ENCODE results near the gene ZNF865. TPM values are rescaled to one million over a fixed set of nuclear protein-coding genes. Genes with fewer than 3 reads are reported as not detected.

The ZNF865 gene
- total and polyA plus RNA-seq, 2 of the 4 experiments (the other 2 are of a cell fraction), result under 0.01 to 4.6 TPM

- no TSS peak for BruUV-seq (replicated peaks)
- peaks cover 19% of the 10 kb centered on the region for H3K36me3 ChIP-seq (ENCODE audit: control insufficient read depth, insufficient read depth, low read length)
- CTCF ChIA-PET, result interaction anchor here (1.1 kb wide), 1 partner anchor 15 kb away, joined by 6 read pairs; no protein-coding TSS in a partner anchor
- H3K9me3 ChIP-seq (ENCODE audit: control insufficient read depth, insufficient read depth, low read length), result no peaks in the 10 kb centered on the region
- H3K18ac ChIP-seq (ENCODE audit: low read depth, low read length), result peak within 1 kb of the TSS; percentile 89
- intact Hi-C loops (cut with micrococcal nuclease), result no loop called here
- peak within 1 kb of the TSS; percentile 94 for H2BK5ac ChIP-seq (ENCODE audit: low read depth, low read length, poor library complexity, severe bottlenecking)
- peak within 1 kb of the TSS; percentile 59; the same call in 1 of the 2 replicates for H2BK120ac ChIP-seq (ENCODE audit: low read depth, low read length)
- peak within 1 kb of the TSS; percentile 88 for H4K5ac ChIP-seq (ENCODE audit: low read depth, low read length)
- H3K27ac ChIP-seq (ENCODE audit: insufficient read depth, low read length), result peak within 1 kb of the TSS; percentile 97
- peak; percentile 64 for ATAC-seq (ENCODE audit: low read depth)
- peak within 1 kb of the TSS; percentile 92 to 100 for H4K8ac ChIP-seq (ENCODE audit: low read depth in 2 of 2, low read length in 2 of 2)
- POLR2A ChIA-PET (ENCODE audit: unreplicated experiment), result no interaction called here
- H3K27me3 ChIP-seq (ENCODE audit: control insufficient read depth, insufficient read depth, low read length), result no peaks in the 10 kb centered on the region
- WGBS, 2 experiments (ENCODE audit: extremely low coverage in 2 of 2, insufficient read length in 1 of 2), result 0% methylated on average over 36 of the region's 87 CpGs; no CpG with 5 or more reads in 1 of the 2 experiments
- no peak for TF ChIP-seq USF2 (IDR thresholded peaks at IDR 0.05; ENCODE audit: low read depth, low read length)
- no peak for TF ChIP-seq POLR2A (IDR thresholded peaks at IDR 0.05; ENCODE audit: low read depth, low read length)
- 0 out of 2 replicates have a peak, but pooled peaks have one; percentile 21 for TF ChIP-seq BHLHE40 (IDR thresholded peaks at IDR 0.05; ENCODE audit: low read depth, low read length)
- no peak for TF ChIP-seq ELK1 (IDR thresholded peaks at IDR 0.05; ENCODE audit: borderline replicate concordance, low read depth, low read length)
- no peak for TF ChIP-seq RFX5 (IDR thresholded peaks at IDR 0.05; ENCODE audit: low read depth, low read length)
- TF ChIP-seq MAZ (IDR thresholded peaks at IDR 0.05; ENCODE audit: borderline replicate concordance, low read depth, low read length), result peak; percentile 86
- no peak for TF ChIP-seq MXI1 (IDR thresholded peaks at IDR 0.05; ENCODE audit: borderline replicate concordance, low read depth, low read length)
- TF ChIP-seq RCOR1 (IDR thresholded peaks at IDR 0.05; ENCODE audit: insufficient replicate concordance, low read length), result peak; percentile 16
- no peak within 1 kb of the TSS; the same call in 1 of the 2 replicates for H2BK20ac ChIP-seq (ENCODE audit: low read depth, low read length)
- dilution Hi-C loops (cut with HindIII; ENCODE audit: low sequenced_read_pairs, unreplicated experiment), result no loop called here
- H2BK15ac ChIP-seq (ENCODE audit: low read depth, low read length), result peak within 1 kb of the TSS; percentile 59; the same call in 1 of the 3 replicates
- H3K56ac ChIP-seq (ENCODE audit: extremely low read depth, insufficient read depth, low read length), result peak within 1 kb of the TSS; percentile 90
- H3K79me1 ChIP-seq (ENCODE audit: low read depth in 1 of 2, low read length in 2 of 2), result peaks cover 20 to 49% of the 10 kb centered on the region in 2 experiments
- in situ Hi-C loops (cut with MboI; ENCODE audit: low sequenced_read_pairs), result loop anchor here (25.0 kb wide), 2 partner anchors 361 to 536 kb away; partner anchors contain the start of genes BRSK1, HSPBP1 and PPP1R12C
- no peaks in the 10 kb centered on the region for H3K9me1 ChIP-seq (ENCODE audit: insufficient read depth, low read length)
- H4K91ac ChIP-seq (ENCODE audit: insufficient read depth, low read depth, low read length), result peak within 1 kb of the TSS; percentile 85
- peak within 1 kb of the TSS; percentile 86 for H3K4me3 ChIP-seq (ENCODE audit: insufficient read depth, low read depth, low read length)
- peak within 1 kb of the TSS; percentile 100 for H2AK9ac ChIP-seq (replicated peaks; ENCODE audit: low read depth, low read length, poor library complexity)
- peak within 1 kb of the TSS; percentile 94 for H3K23ac ChIP-seq (ENCODE audit: low read depth, low read length)
- H2AFZ ChIP-seq (replicated peaks; ENCODE audit: low read length, poor library complexity), result peak within 1 kb of the TSS; percentile 95
- H3K4me2 ChIP-seq (ENCODE audit: low read depth, low read length), result peak within 1 kb of the TSS; percentile 99
- peak within 1 kb of the TSS; percentile 97 for H3K14ac ChIP-seq (replicated peaks; ENCODE audit: low read depth, low read length)
- H4K20me1 ChIP-seq (ENCODE audit: insufficient read depth, low read length), result no peaks in the 10 kb centered on the region
- peak within 1 kb of the TSS; percentile 98 for H2AK5ac ChIP-seq (ENCODE audit: low read depth, low read length)
- peak; percentile 68 for DNase-seq
- H3K4me1 ChIP-seq (ENCODE audit: control insufficient read depth, insufficient read depth, low read length), result peaks cover 10% of the 10 kb centered on the region
- peak within 1 kb of the TSS; percentile 92 for H3K4ac ChIP-seq (ENCODE audit: low read depth, low read length)
- H3K9ac ChIP-seq (ENCODE audit: low read depth, low read length), result peak within 1 kb of the TSS; percentile 95
These were observed 42.5 kb downstream of the ZNF865 start, which contains the start of gene CCDC106 for GRCh38 chr19:55647732-55648584. TSS of gene CCDC106 (plus strand) at chr19:55648212. CDS start at chr19:55649047, 835 bp downstream.

All from IMR-90 (cell line).